ENCODE results near the gene EPOP. TPM values are rescaled to one million over a fixed set of nuclear protein-coding genes. Genes with fewer than 3 reads are reported as not detected.
A peak's percentile ranks its signal among the peaks of the same experiment; 100 is the strongest.

Gene EPOP
- total and polyA plus RNA-seq, 2 of the 13 experiments (the other 11 are each of a cell fraction or from before 2014, with no cell fraction given), result 14.7 to 37.8 TPM

GRCh38 chr17:38705803-38706504 lies 31.2 kb upstream of the EPOP start (continued):
- TF ChIP-seq ZNF280D (CRISPR knock-in tag; IDR thresholded peaks at IDR 0.05), result no peak
- no peak for TF ChIP-seq ZNF570 (CRISPR knock-in tag; IDR thresholded peaks at IDR 0.05; ENCODE audit: borderline replicate concordance)
- TF ChIP-seq CC2D1A (CRISPR knock-in tag; IDR thresholded peaks at IDR 0.05), result no peak
- peak; percentile 67 for TF ChIP-seq NR2C2 (CRISPR knock-in tag; IDR thresholded peaks at IDR 0.05; ENCODE audit: borderline replicate concordance)
- no peak for TF ChIP-seq MTA3 (CRISPR knock-in tag; IDR thresholded peaks at IDR 0.05)
- peak; percentile 97 for TF ChIP-seq PATZ1 (CRISPR knock-in tag; IDR thresholded peaks at IDR 0.05)
- TF ChIP-seq GABPB1 (CRISPR knock-in tag; IDR thresholded peaks at IDR 0.05), result peak; percentile 71
- no peak for TF ChIP-seq RORA (CRISPR knock-in tag; IDR thresholded peaks at IDR 0.05)
- TF ChIP-seq ZNF556 (CRISPR knock-in tag; IDR thresholded peaks at IDR 0.05; ENCODE audit: borderline replicate concordance), result peak; percentile 72; the same call in 1 of the 2 replicates
- TF ChIP-seq ZNF674 (CRISPR knock-in tag; IDR thresholded peaks at IDR 0.05; ENCODE audit: low read depth), result no peak
- TF ChIP-seq HNF4A (CRISPR knock-in tag; IDR thresholded peaks at IDR 0.05), result 0 out of 2 replicates have a peak, but pooled peaks have one; percentile 7
- TF ChIP-seq XRCC5 (optimal IDR thresholded peaks at IDR 0.05; ENCODE audit: low read length), result peak; percentile 28
- TF ChIP-seq HNF1A (IDR thresholded peaks at IDR 0.05; ENCODE audit: low read depth), result no peak
- TF ChIP-seq HNF1A (CRISPR knock-in tag; IDR thresholded peaks at IDR 0.05; ENCODE audit: borderline replicate concordance), result peak; percentile 71
- no peak for TF ChIP-seq ZNF512B (CRISPR knock-in tag; IDR thresholded peaks at IDR 0.05; ENCODE audit: borderline replicate concordance)
- TF ChIP-seq ZNF274 (CRISPR knock-in tag; IDR thresholded peaks at IDR 0.05), result no peak
- no peak for TF ChIP-seq NRL (CRISPR knock-in tag; IDR thresholded peaks at IDR 0.05; ENCODE audit: borderline replicate concordance)
